CD14-positive monocyte (primary cell): ENCODE results near the gene APBA2. TPM values are rescaled to one million over a fixed set of nuclear protein-coding genes. Genes with fewer than 3 reads are reported as not detected.

Source experiments
- DNase-seq, 3 donors: peaks; one replicate each; pipeline ENCODE4 v3.0.0-alpha.2; 2011 to 2022
- H2AFZ ChIP-seq: 2 replicates; pipeline ENCODE4 v1.6.0; 2012; ENCODE audit warnings: mild to moderate bottlenecking, low read depth, low read length, inconsistent platforms; ENCODE audit not compliant: insufficient read depth, poor library complexity, severe bottlenecking
- H3K27ac ChIP-seq, 2 donors: 1 replicate in 1 of 2; 2 replicates in 1 of 2; pipeline ENCODE4 v1.5.1; 2012 to 2013; ENCODE audit warnings: low read length in 2 of 2, control low read depth in 1 of 2, inconsistent platforms in 1 of 2, low read depth in 1 of 2, mild to moderate bottlenecking in 1 of 2
- H3K27me3 ChIP-seq, 2 donors: one replicate each; pipeline versions ENCODE4 v1.6.0 to v1.6.1; 2011 to 2013; ENCODE audit warnings: low read length in 2 of 2; ENCODE audit not compliant: control insufficient read depth in 2 of 2, insufficient read depth in 2 of 2
- H3K36me3 ChIP-seq, 2 donors: replicated peaks in 1 of 2; 1 replicate in 1 of 2; 2 replicates in 1 of 2; pipeline versions ENCODE4 v1.5.1 to v1.6.1; 2012 to 2013; ENCODE audit warnings: low read length in 2 of 2, control low read depth in 1 of 2, inconsistent platforms in 1 of 2, mild to moderate bottlenecking in 1 of 2; ENCODE audit not compliant: insufficient read depth in 2 of 2, control insufficient read depth in 1 of 2
- H3K4me1 ChIP-seq, 2 donors: 1 replicate in 1 of 2; 2 replicates in 1 of 2; pipeline versions ENCODE4 v1.5.1 to v1.6.1; 2012 to 2013; ENCODE audit warnings: low read length in 2 of 2, control low read depth in 1 of 2, inconsistent platforms in 1 of 2, mild to moderate bottlenecking in 1 of 2, moderate library complexity in 1 of 2; ENCODE audit not compliant: insufficient read depth in 2 of 2, control insufficient read depth in 1 of 2
- H3K4me2 ChIP-seq: replicated peaks from 2 replicates; pipeline ENCODE3; 2012; ENCODE audit warnings: low read length, moderate library complexity, mild to moderate bottlenecking; ENCODE audit not compliant: poor library complexity, severe bottlenecking; ENCODE audit errors: extremely low read depth
- H3K4me3 ChIP-seq, 3 experiments: fragments of 200-600 bp in 1 of 3; sonication (generic) in 1 of 3; replicated peaks in 1 of 3; 1 replicate in 2 of 3; 2 replicates in 1 of 3; pipeline ENCODE4 v1.5.1; 2011 to 2013; ENCODE audit warnings: low read length in 3 of 3, mild to moderate bottlenecking in 3 of 3, control low read depth in 2 of 3, low read depth in 2 of 3, inconsistent platforms in 1 of 3, moderate library complexity in 1 of 3
- H3K79me2 ChIP-seq: 2 replicates; pipeline ENCODE4 v1.6.0; 2012; ENCODE audit warnings: mild to moderate bottlenecking, control low read depth, inconsistent platforms, low read length, moderate library complexity; ENCODE audit not compliant: insufficient read depth
- H3K9ac ChIP-seq: 2 replicates; pipeline ENCODE4 v1.6.0; 2017; ENCODE audit warnings: low read length, mild to moderate bottlenecking; ENCODE audit not compliant: insufficient read depth, poor library complexity, severe bottlenecking
- H3K9me3 ChIP-seq, 2 donors: replicated peaks in 1 of 2; 1 replicate in 1 of 2; 2 replicates in 1 of 2; pipeline versions ENCODE4 v1.5.1 to v1.6.1; 2012 to 2013; ENCODE audit warnings: low read length in 2 of 2, control low read depth in 1 of 2; ENCODE audit not compliant: control insufficient read depth in 1 of 2, insufficient read depth in 1 of 2
- H4K20me1 ChIP-seq: 2 replicates; pipeline ENCODE4 v1.6.0; 2012; ENCODE audit warnings: mild to moderate bottlenecking, low read length, control low read depth, moderate library complexity; ENCODE audit not compliant: insufficient read depth
- H3K27ac Mint-ChIP-seq, 7 donors: one replicate each; pipeline ENCODE4 v1.8.0; 2020; ENCODE audit warnings: mild to moderate bottlenecking in 7 of 7, mixed read lengths in 7 of 7, moderate library complexity in 6 of 7, inconsistent platforms in 2 of 7
- H3K27me3 Mint-ChIP-seq, 3 donors: one replicate each; pipeline ENCODE4 v1.8.0; 2021 to 2022; ENCODE audit warnings: low read depth in 3 of 3, mild to moderate bottlenecking in 3 of 3, mixed read lengths in 3 of 3, moderate library complexity in 3 of 3, inconsistent platforms in 1 of 3
- H3K36me3 Mint-ChIP-seq, 2 donors: one replicate each; pipeline ENCODE4 v1.8.0; 2020; ENCODE audit warnings: mixed read lengths in 2 of 2, inconsistent platforms in 1 of 2, mild to moderate bottlenecking in 1 of 2
- H3K4me1 Mint-ChIP-seq: one replicate; pipeline ENCODE4 v1.8.0; 2020; ENCODE audit warnings: mild to moderate bottlenecking, mixed read lengths
- H3K4me3 Mint-ChIP-seq, 2 donors: one replicate each; pipeline ENCODE4 v1.8.0; 2020; ENCODE audit warnings: mild to moderate bottlenecking in 2 of 2, mixed read lengths in 2 of 2, moderate library complexity in 1 of 2
- H3K9me3 Mint-ChIP-seq, 7 donors: one replicate each; pipeline ENCODE4 v1.8.0; 2020 to 2022; ENCODE audit warnings: mixed read lengths in 7 of 7, mild to moderate bottlenecking in 6 of 7, moderate library complexity in 6 of 7, inconsistent platforms in 2 of 7
- WGBS: methylation state at CpG from one replicate; pipeline ENCODE4 v1.1.5; 2013; ENCODE audit warnings: missing lambda C conversion rate; ENCODE audit not compliant: insufficient coverage; 5-methylcytosine and 5-hydroxymethylcytosine counted together
- intact Hi-C, 2 donors: fragments of 100-400 bp; cut with micrococcal nuclease; formaldehyde crosslinking; loops; one replicate each; pipeline versions ENCODE4 v1.15.0 to v1.15.1; 2023
- polyA plus RNA-seq, 3 donors: library from polyadenylated mRNA; depleted of rRNA in 1 of 3; unstranded in 2 of 3; stranded (reverse) in 1 of 3; fragments of 300-500 nt in 2 of 3; fragments of >200 nt in 1 of 3; fragmentation: Illumina TruSeq in 2 of 3; gene quantifications; 1 replicate in 2 of 3; 2 replicates in 1 of 3; pipeline ENCODE4 v1.2.3, GENCODE V29; 2012 to 2021
- TF ChIP-seq, protein P1 (sequence below): fragments of 200-600 bp; IDR thresholded peaks from one replicate; pipeline ENCODE4 v1.8.0; 2022; ENCODE audit warnings: antibody characterized with exemption, mild to moderate bottlenecking

APBA2 gene
- polyA plus RNA-seq, 3 donors = 0.30 TPM; not detected in 2

GRCh38 chr15:28890711-28891495, 5.1 kb downstream of the APBA2 start:
- Mint-ChIP-seq H3K4me1 (peaks cover 10% of the 10 kb centered on the region), H3K36me3 (no peaks in the 10 kb centered on the region), H3K27ac (no peak overlapping the region), H3K4me3 (no peak overlapping the region), H3K9me3 (peaks cover 0 to 5% (median 0%) of the 10 kb centered on the region in 7 donors), H3K27me3 (peaks cover 24 to 39% (median 32%) of the 10 kb centered on the region in 3 donors)
- intact Hi-C loops = no loop called here
- H3K79me2 ChIP-seq = no peaks in the 10 kb centered on the region
- H3K9ac ChIP-seq = no peak overlapping the region
- no peaks in the 10 kb centered on the region for H3K36me3 ChIP-seq
- H4K20me1 ChIP-seq = no peaks in the 10 kb centered on the region
- WGBS = 85% methylated on average over 14 of the region's 15 CpGs
- H2AFZ ChIP-seq = no peak overlapping the region
- TF ChIP-seq, protein P1, sequence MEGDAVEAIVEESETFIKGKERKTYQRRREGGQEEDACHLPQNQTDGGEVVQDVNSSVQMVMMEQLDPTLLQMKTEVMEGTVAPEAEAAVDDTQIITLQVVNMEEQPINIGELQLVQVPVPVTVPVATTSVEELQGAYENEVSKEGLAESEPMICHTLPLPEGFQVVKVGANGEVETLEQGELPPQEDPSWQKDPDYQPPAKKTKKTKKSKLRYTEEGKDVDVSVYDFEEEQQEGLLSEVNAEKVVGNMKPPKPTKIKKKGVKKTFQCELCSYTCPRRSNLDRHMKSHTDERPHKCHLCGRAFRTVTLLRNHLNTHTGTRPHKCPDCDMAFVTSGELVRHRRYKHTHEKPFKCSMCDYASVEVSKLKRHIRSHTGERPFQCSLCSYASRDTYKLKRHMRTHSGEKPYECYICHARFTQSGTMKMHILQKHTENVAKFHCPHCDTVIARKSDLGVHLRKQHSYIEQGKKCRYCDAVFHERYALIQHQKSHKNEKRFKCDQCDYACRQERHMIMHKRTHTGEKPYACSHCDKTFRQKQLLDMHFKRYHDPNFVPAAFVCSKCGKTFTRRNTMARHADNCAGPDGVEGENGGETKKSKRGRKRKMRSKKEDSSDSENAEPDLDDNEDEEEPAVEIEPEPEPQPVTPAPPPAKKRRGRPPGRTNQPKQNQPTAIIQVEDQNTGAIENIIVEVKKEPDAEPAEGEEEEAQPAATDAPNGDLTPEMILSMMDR = no peak
- DNase-seq = no peak
- H3K9me3 ChIP-seq = no peaks in the 10 kb centered on the region
- no peak overlapping the region for H3K27ac ChIP-seq
- H3K4me2 ChIP-seq = no peak overlapping the region
- H3K27me3 ChIP-seq = peaks cover 6 to 22% of the 10 kb centered on the region in 2 donors
- H3K4me1 ChIP-seq = peaks cover 0 to 3% of the 10 kb centered on the region in 2 donors
- H3K4me3 ChIP-seq = no peak overlapping the region

GRCh38 chr15:28891588-28891987, 5.8 kb downstream of the APBA2 start:
- H3K27me3 Mint-ChIP-seq = peaks cover 22 to 37% (median 31%) of the 10 kb centered on the region in 3 donors
- H3K9me3 ChIP-seq = no peaks in the 10 kb centered on the region
- WGBS = 84% methylated on average over 2 of the region's 6 CpGs
- TF ChIP-seq, protein P1 = no peak
- H3K27ac ChIP-seq = no peak overlapping the region
- no peak overlapping the region for H3K4me3 ChIP-seq
- H3K36me3 ChIP-seq = no peaks in the 10 kb centered on the region
- no peak overlapping the region for H3K4me3 Mint-ChIP-seq
- no peak for DNase-seq
- peaks cover 0 to 2% of the 10 kb centered on the region in 2 donors for H3K4me1 ChIP-seq
- peaks cover 6 to 20% of the 10 kb centered on the region in 2 donors for H3K27me3 ChIP-seq
- no peak overlapping the region for H3K9ac ChIP-seq
- no peaks in the 10 kb centered on the region for H3K36me3 Mint-ChIP-seq
- peaks cover 0 to 5% (median 2%) of the 10 kb centered on the region in 7 donors for H3K9me3 Mint-ChIP-seq
- H3K4me2 ChIP-seq = no peak overlapping the region
- intact Hi-C loops = no loop called here
- peaks cover 10% of the 10 kb centered on the region for H3K4me1 Mint-ChIP-seq
- no peaks in the 10 kb centered on the region for H3K79me2 ChIP-seq
- no peak overlapping the region for H2AFZ ChIP-seq
- H4K20me1 ChIP-seq = no peaks in the 10 kb centered on the region
- H3K27ac Mint-ChIP-seq = no peak overlapping the region
